Measurements from ENCODE around the gene LRRC10B. TPM values are rescaled to one million over a fixed set of nuclear protein-coding genes. Genes with fewer than 3 reads are reported as not detected.

Gene LRRC10B
- total RNA-seq, 1 donor from 2014 or later: 10.0 TPM

GRCh38 chr11:61547246-61547645, 38.7 kb downstream of the LRRC10B start:
- no peak overlapping the region for H3K27ac Mint-ChIP-seq
- peaks cover 16% of the 10 kb centered on the region for H3K4me1 Mint-ChIP-seq (ENCODE audit: unreplicated experiment)
- no peaks in the 10 kb centered on the region for H3K36me3 Mint-ChIP-seq
- no peaks in the 10 kb centered on the region for H3K9me3 Mint-ChIP-seq
- no peak for TF ChIP-seq CTCF (conservative IDR thresholded peaks at IDR 0.05)
- DNase-seq (ENCODE audit: extremely low spot score, unreplicated experiment): no peak
- no peaks in the 10 kb centered on the region for H3K27me3 Mint-ChIP-seq
- no peak overlapping the region for H3K4me3 Mint-ChIP-seq

- Mint-ChIP-seq H3K4me3 (no peak overlapping the region), H3K27ac (no peak overlapping the region), H3K36me3 (no peaks in the 10 kb centered on the region), H3K27me3 (peaks cover 14% of the 10 kb centered on the region), H3K4me1 (ENCODE audit: unreplicated experiment) (peaks cover 35% of the 10 kb centered on the region), H3K9me3 (no peaks in the 10 kb centered on the region)
- no peak for DNase-seq (ENCODE audit: extremely low spot score, unreplicated experiment)
- TF ChIP-seq CTCF (conservative IDR thresholded peaks at IDR 0.05): no peak
These were observed 40.6 kb downstream of the LRRC10B start for GRCh38 chr11:61549177-61549576.

- DNase-seq (ENCODE audit: extremely low spot score, unreplicated experiment): no peak
- peaks cover 40% of the 10 kb centered on the region for H3K4me1 Mint-ChIP-seq (ENCODE audit: unreplicated experiment)
- TF ChIP-seq CTCF (conservative IDR thresholded peaks at IDR 0.05): no peak
- H3K9me3 Mint-ChIP-seq: no peaks in the 10 kb centered on the region
- H3K27ac Mint-ChIP-seq: no peak overlapping the region
- H3K36me3 Mint-ChIP-seq: no peaks in the 10 kb centered on the region
- H3K27me3 Mint-ChIP-seq: peaks cover 19% of the 10 kb centered on the region
- H3K4me3 Mint-ChIP-seq: no peak overlapping the region
These were observed 41.4 kb downstream of the LRRC10B start for GRCh38 chr11:61549662-61550568.

GRCh38 chr11:61550665-61551227, 42.2 kb downstream of the LRRC10B start:
- H3K9me3 Mint-ChIP-seq: no peaks in the 10 kb centered on the region

GRCh38 chr11:61551634-61552033, 43.1 kb downstream of the LRRC10B start:
- H3K4me1 Mint-ChIP-seq (ENCODE audit: unreplicated experiment): peaks cover 41% of the 10 kb centered on the region
- DNase-seq (ENCODE audit: extremely low spot score, unreplicated experiment): no peak
- TF ChIP-seq CTCF (conservative IDR thresholded peaks at IDR 0.05): no peak
- H3K27ac Mint-ChIP-seq: no peak overlapping the region
- H3K9me3 Mint-ChIP-seq: no peaks in the 10 kb centered on the region
- no peak overlapping the region for H3K4me3 Mint-ChIP-seq
- peaks cover 31% of the 10 kb centered on the region for H3K27me3 Mint-ChIP-seq
- H3K36me3 Mint-ChIP-seq: no peaks in the 10 kb centered on the region

More at GRCh38 chr11:61550665-61551227, 42.2 kb downstream of the LRRC10B start:
- Mint-ChIP-seq H3K27me3 (peaks cover 24% of the 10 kb centered on the region), H3K4me1 (ENCODE audit: unreplicated experiment) (peaks cover 37% of the 10 kb centered on the region), H3K36me3 (no peaks in the 10 kb centered on the region), H3K27ac (no peak overlapping the region), H3K4me3 (no peak overlapping the region)
- DNase-seq (ENCODE audit: extremely low spot score, unreplicated experiment): no peak
- no peak for TF ChIP-seq CTCF (conservative IDR thresholded peaks at IDR 0.05)
